ENCODE measurements around the gene PPP4R3C. TPM values are rescaled to one million over a fixed set of nuclear protein-coding genes. Genes with fewer than 3 reads are reported as not detected.

The PPP4R3C gene
- total and polyA plus RNA-seq, 2 of the 4 experiments (the other 2 are of a cell fraction), result not detected

DNA sequence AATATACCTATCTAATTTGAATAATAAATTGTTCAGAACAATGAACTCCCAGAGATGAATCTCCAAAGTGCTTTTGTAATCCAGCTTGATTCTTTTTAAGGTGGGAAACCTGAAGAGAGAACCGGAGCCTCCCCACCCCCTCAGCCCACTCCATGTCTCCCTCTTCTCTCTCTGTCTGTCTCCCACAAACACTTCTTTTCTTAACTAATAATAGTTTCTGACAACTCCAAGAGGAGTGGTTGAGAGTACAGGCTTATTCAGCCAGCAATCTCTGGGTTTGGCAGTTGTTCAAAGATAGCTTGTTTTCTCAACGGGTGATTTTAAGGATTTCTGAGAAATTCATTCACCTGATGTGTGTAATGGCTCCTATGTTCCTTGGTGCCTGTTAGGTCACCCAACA lies 23.4 kb downstream of the PPP4R3C start:
- no peaks in the 10 kb centered on the region for H3K36me3 ChIP-seq (ENCODE audit: control insufficient read depth, insufficient read depth, low read length)
- ChIA-PET CTCF (no interaction called here), POLR2A (ENCODE audit: unreplicated experiment) (no interaction called here)
- H2BK15ac ChIP-seq (ENCODE audit: low read depth, low read length), result no peak overlapping the region
- H2AFZ ChIP-seq (replicated peaks; ENCODE audit: low read length, poor library complexity), result no peak overlapping the region
- H3K27ac ChIP-seq (ENCODE audit: insufficient read depth, low read length), result no peak overlapping the region
- H4K91ac ChIP-seq (ENCODE audit: insufficient read depth, low read depth, low read length), result no peak overlapping the region
- no peak overlapping the region for H2BK5ac ChIP-seq (ENCODE audit: low read depth, low read length, poor library complexity, severe bottlenecking)
- no peak overlapping the region for H2BK120ac ChIP-seq (ENCODE audit: low read depth, low read length)
- no peaks in the 10 kb centered on the region for H4K20me1 ChIP-seq (ENCODE audit: insufficient read depth, low read length)
- H3K4me2 ChIP-seq (ENCODE audit: low read depth, low read length), result no peak overlapping the region
- no peak overlapping the region for H2AK9ac ChIP-seq (replicated peaks; ENCODE audit: low read depth, low read length, poor library complexity)
- no peak overlapping the region for H3K23ac ChIP-seq (ENCODE audit: low read depth, low read length)
- DNase-seq (no peak), ATAC-seq (ENCODE audit: low read depth) (no peak)
- H2AK5ac ChIP-seq (ENCODE audit: low read depth, low read length), result no peak overlapping the region
- H3K4me1 ChIP-seq (ENCODE audit: control insufficient read depth, insufficient read depth, low read length), result no peaks in the 10 kb centered on the region
- H3K4me3 ChIP-seq (ENCODE audit: insufficient read depth, low read depth, low read length), result no peak overlapping the region
- H3K56ac ChIP-seq (ENCODE audit: extremely low read depth, insufficient read depth, low read length), result no peak overlapping the region
- H3K14ac ChIP-seq (replicated peaks; ENCODE audit: low read depth, low read length), result no peak overlapping the region
- intact Hi-C loops (cut with micrococcal nuclease), result no loop called here
- H4K5ac ChIP-seq (ENCODE audit: low read depth, low read length), result no peak overlapping the region
- no peak overlapping the region for H4K8ac ChIP-seq (ENCODE audit: low read depth in 2 of 2, low read length in 2 of 2)
- in situ Hi-C loops (cut with MboI; ENCODE audit: low sequenced_read_pairs), result no loop called here
- H3K9me3 ChIP-seq (ENCODE audit: control insufficient read depth, insufficient read depth, low read length), result no peaks in the 10 kb centered on the region
- H3K79me1 ChIP-seq (ENCODE audit: low read depth in 1 of 2, low read length in 2 of 2), result no peaks in the 10 kb centered on the region
- H3K9ac ChIP-seq (ENCODE audit: low read depth, low read length), result no peak overlapping the region
- no peaks in the 10 kb centered on the region for H3K27me3 ChIP-seq (ENCODE audit: control insufficient read depth, insufficient read depth, low read length)
- WGBS, 2 experiments (ENCODE audit: extremely low coverage in 2 of 2, insufficient read length in 1 of 2), result no CpG with 5 or more reads among the region's 2 CpGs
- no peak overlapping the region for H3K4ac ChIP-seq (ENCODE audit: low read depth, low read length)
- no peak for TF ChIP-seq RAD21 (IDR thresholded peaks at IDR 0.05; ENCODE audit: low read length)
- no peak for TF ChIP-seq POLR2A (IDR thresholded peaks at IDR 0.05; ENCODE audit: low read depth, low read length)
- no peak for TF ChIP-seq MXI1 (IDR thresholded peaks at IDR 0.05; ENCODE audit: borderline replicate concordance, low read depth, low read length)
- TF ChIP-seq CTCF (conservative IDR thresholded peaks at IDR 0.05; ENCODE audit: low read depth, low read length), result no peak
- no peak for TF ChIP-seq FOS (IDR thresholded peaks at IDR 0.05; ENCODE audit: low read depth, low read length)
- TF ChIP-seq USF2 (IDR thresholded peaks at IDR 0.05; ENCODE audit: low read depth, low read length), result no peak
- no peak for TF ChIP-seq NFE2L2 (IDR thresholded peaks at IDR 0.05; ENCODE audit: low read depth, low read length)
- TF ChIP-seq RCOR1 (IDR thresholded peaks at IDR 0.05; ENCODE audit: insufficient replicate concordance, low read length), result no peak
- no peak for TF ChIP-seq SMC3 (IDR thresholded peaks at IDR 0.05; ENCODE audit: low read depth, low read length)
- TF ChIP-seq CHD1 (IDR thresholded peaks at IDR 0.05; ENCODE audit: low read depth, low read length), result no peak
- TF ChIP-seq ELK1 (IDR thresholded peaks at IDR 0.05; ENCODE audit: borderline replicate concordance, low read depth, low read length), result no peak
- TF ChIP-seq MAZ (IDR thresholded peaks at IDR 0.05; ENCODE audit: borderline replicate concordance, low read depth, low read length), result no peak
- TF ChIP-seq RFX5 (IDR thresholded peaks at IDR 0.05; ENCODE audit: low read depth, low read length), result no peak
- no peak for TF ChIP-seq CEBPB (IDR thresholded peaks at IDR 0.05; ENCODE audit: low read depth, low read length)
- TF ChIP-seq MAFK (IDR thresholded peaks at IDR 0.05; ENCODE audit: low read depth, low read length), result no peak
- TF ChIP-seq BHLHE40 (IDR thresholded peaks at IDR 0.05; ENCODE audit: low read depth, low read length), result no peak
- dilution Hi-C loops (cut with HindIII; ENCODE audit: low sequenced_read_pairs, unreplicated experiment), result no loop called here
- no peaks in the 10 kb centered on the region for H3K9me1 ChIP-seq (ENCODE audit: insufficient read depth, low read length)
- no peak overlapping the region for H3K18ac ChIP-seq (ENCODE audit: low read depth, low read length)
- H2BK20ac ChIP-seq (ENCODE audit: low read depth, low read length), result no peak overlapping the region
- BruUV-seq (replicated peaks), result no TSS peak
